Measurements from ENCODE around the gene KLHL29.
"Not testable (repeated sequence)": the region's sequence is repeated elsewhere in the genome, so short reads cannot be mapped to it uniquely, and the experiment has no call there.

KLHL29 gene

GRCh38 chr2:23723029-23723428 lies 338.1 kb downstream of the KLHL29 start:
- not testable (repeated sequence) for H3K4me1 ChIP-seq (ENCODE audit: control insufficient read depth in 2 of 2, insufficient read depth in 2 of 2, low read length in 2 of 2); H3K9ac ChIP-seq (ENCODE audit: low read depth in 1 of 2, low read length in 2 of 2); H3K9me3 ChIP-seq (ENCODE audit: control insufficient read depth in 2 of 2, low read length in 2 of 2); H3K27ac ChIP-seq (ENCODE audit: low read depth in 2 of 2, low read length in 2 of 2); H3K36me3 ChIP-seq (ENCODE audit: control insufficient read depth in 2 of 2, insufficient read depth in 2 of 2, low read length in 2 of 2); H3K27me3 ChIP-seq (ENCODE audit: control insufficient read depth in 2 of 2, insufficient read depth in 2 of 2, low read length in 2 of 2); H3K4me3 ChIP-seq (ENCODE audit: low read length in 2 of 2)

- Histone ChIP-seq H3K9ac (ENCODE audit: low read depth in 1 of 2, low read length in 2 of 2) (no peak overlapping the region), H3K27me3 (ENCODE audit: control insufficient read depth in 2 of 2, insufficient read depth in 2 of 2, low read length in 2 of 2) (no peaks in the 10 kb centered on the region), H3K9me3 (ENCODE audit: control insufficient read depth in 2 of 2, low read length in 2 of 2) (no peaks in the 10 kb centered on the region), H3K4me1 (ENCODE audit: control insufficient read depth in 2 of 2, insufficient read depth in 2 of 2, low read length in 2 of 2) (no peaks in the 10 kb centered on the region), H3K27ac (ENCODE audit: low read depth in 2 of 2, low read length in 2 of 2) (no peak overlapping the region), H3K36me3 (ENCODE audit: control insufficient read depth in 2 of 2, insufficient read depth in 2 of 2, low read length in 2 of 2) (peaks cover 0 to 3% of the 10 kb centered on the region in 2 donors), H3K4me3 (ENCODE audit: low read length in 2 of 2) (no peak overlapping the region)
Measured at GRCh38 chr2:23734416-23734815, 349.4 kb downstream of the KLHL29 start.

GRCh38 chr2:23736783-23737182 lies 351.8 kb downstream of the KLHL29 start:
- not testable (repeated sequence) for H3K27me3 ChIP-seq (ENCODE audit: control insufficient read depth in 2 of 2, insufficient read depth in 2 of 2, low read length in 2 of 2); H3K36me3 ChIP-seq (ENCODE audit: control insufficient read depth in 2 of 2, insufficient read depth in 2 of 2, low read length in 2 of 2); H3K4me1 ChIP-seq (ENCODE audit: control insufficient read depth in 2 of 2, insufficient read depth in 2 of 2, low read length in 2 of 2); H3K4me3 ChIP-seq (ENCODE audit: low read length in 2 of 2); H3K27ac ChIP-seq (ENCODE audit: low read depth in 2 of 2, low read length in 2 of 2); H3K9ac ChIP-seq (ENCODE audit: low read depth in 1 of 2, low read length in 2 of 2); H3K9me3 ChIP-seq (ENCODE audit: control insufficient read depth in 2 of 2, low read length in 2 of 2)

GRCh38 chr2:23745068-23745725 lies 360.2 kb downstream of the KLHL29 start:
- Histone ChIP-seq H3K4me3 (ENCODE audit: low read length in 2 of 2) (no peak overlapping the region), H3K27ac (ENCODE audit: low read depth in 2 of 2, low read length in 2 of 2) (no peak overlapping the region), H3K9ac (ENCODE audit: low read depth in 1 of 2, low read length in 2 of 2) (no peak overlapping the region), H3K36me3 (ENCODE audit: control insufficient read depth in 2 of 2, insufficient read depth in 2 of 2, low read length in 2 of 2) (peaks cover 0 to under 1% of the 10 kb centered on the region in 2 donors), H3K27me3 (ENCODE audit: control insufficient read depth in 2 of 2, insufficient read depth in 2 of 2, low read length in 2 of 2) (no peaks in the 10 kb centered on the region), H3K9me3 (ENCODE audit: control insufficient read depth in 2 of 2, low read length in 2 of 2) (no peaks in the 10 kb centered on the region), H3K4me1 (ENCODE audit: control insufficient read depth in 2 of 2, insufficient read depth in 2 of 2, low read length in 2 of 2) (no peaks in the 10 kb centered on the region)

GRCh38 chr2:23745726-23746105 lies 360.7 kb downstream of the KLHL29 start:
- Histone ChIP-seq H3K27ac (ENCODE audit: low read depth in 2 of 2, low read length in 2 of 2) (no peak overlapping the region), H3K4me3 (ENCODE audit: low read length in 2 of 2) (no peak overlapping the region), H3K36me3 (ENCODE audit: control insufficient read depth in 2 of 2, insufficient read depth in 2 of 2, low read length in 2 of 2) (peaks cover 3 to 5% of the 10 kb centered on the region in 2 donors), H3K9me3 (ENCODE audit: control insufficient read depth in 2 of 2, low read length in 2 of 2) (no peaks in the 10 kb centered on the region), H3K4me1 (ENCODE audit: control insufficient read depth in 2 of 2, insufficient read depth in 2 of 2, low read length in 2 of 2) (no peaks in the 10 kb centered on the region), H3K27me3 (ENCODE audit: control insufficient read depth in 2 of 2, insufficient read depth in 2 of 2, low read length in 2 of 2) (no peaks in the 10 kb centered on the region), H3K9ac (ENCODE audit: low read depth in 1 of 2, low read length in 2 of 2) (no peak overlapping the region)

GRCh38 chr2:23746141-23746863 lies 361.3 kb downstream of the KLHL29 start:
- no peak overlapping the region for H3K4me3 ChIP-seq (ENCODE audit: low read length in 2 of 2)
- no peaks in the 10 kb centered on the region for H3K27me3 ChIP-seq (ENCODE audit: control insufficient read depth in 2 of 2, insufficient read depth in 2 of 2, low read length in 2 of 2)
- no peaks in the 10 kb centered on the region for H3K4me1 ChIP-seq (ENCODE audit: control insufficient read depth in 2 of 2, insufficient read depth in 2 of 2, low read length in 2 of 2)
- no peak overlapping the region for H3K9ac ChIP-seq (ENCODE audit: low read depth in 1 of 2, low read length in 2 of 2)
- H3K9me3 ChIP-seq (ENCODE audit: control insufficient read depth in 2 of 2, low read length in 2 of 2), result no peaks in the 10 kb centered on the region
- H3K27ac ChIP-seq (ENCODE audit: low read depth in 2 of 2, low read length in 2 of 2), result no peak overlapping the region
- H3K36me3 ChIP-seq (ENCODE audit: control insufficient read depth in 2 of 2, insufficient read depth in 2 of 2, low read length in 2 of 2), result peaks cover 3 to 5% of the 10 kb centered on the region in 2 donors

GRCh38 chr2:23751747-23752265 lies 366.8 kb downstream of the KLHL29 start:
- H3K9me3 ChIP-seq (ENCODE audit: control insufficient read depth in 2 of 2, low read length in 2 of 2), result no peaks in the 10 kb centered on the region
- H3K4me3 ChIP-seq (ENCODE audit: low read length in 2 of 2), result no peak overlapping the region
- H3K27me3 ChIP-seq (ENCODE audit: control insufficient read depth in 2 of 2, insufficient read depth in 2 of 2, low read length in 2 of 2), result no peaks in the 10 kb centered on the region
- peaks cover 19 to 26% of the 10 kb centered on the region in 2 donors for H3K36me3 ChIP-seq (ENCODE audit: control insufficient read depth in 2 of 2, insufficient read depth in 2 of 2, low read length in 2 of 2)
- H3K4me1 ChIP-seq (ENCODE audit: control insufficient read depth in 2 of 2, insufficient read depth in 2 of 2, low read length in 2 of 2), result no peaks in the 10 kb centered on the region
- H3K9ac ChIP-seq (ENCODE audit: low read depth in 1 of 2, low read length in 2 of 2), result no peak overlapping the region
- no peak overlapping the region for H3K27ac ChIP-seq (ENCODE audit: low read depth in 2 of 2, low read length in 2 of 2)

GRCh38 chr2:23753291-23754010 lies 368.5 kb downstream of the KLHL29 start:
- Histone ChIP-seq H3K9me3 (ENCODE audit: control insufficient read depth in 2 of 2, low read length in 2 of 2) (no peaks in the 10 kb centered on the region), H3K9ac (ENCODE audit: low read depth in 1 of 2, low read length in 2 of 2) (no peak overlapping the region), H3K36me3 (ENCODE audit: control insufficient read depth in 2 of 2, insufficient read depth in 2 of 2, low read length in 2 of 2) (peaks cover 24 to 29% of the 10 kb centered on the region in 2 donors), H3K27me3 (ENCODE audit: control insufficient read depth in 2 of 2, insufficient read depth in 2 of 2, low read length in 2 of 2) (no peaks in the 10 kb centered on the region), H3K4me1 (ENCODE audit: control insufficient read depth in 2 of 2, insufficient read depth in 2 of 2, low read length in 2 of 2) (no peaks in the 10 kb centered on the region), H3K27ac (ENCODE audit: low read depth in 2 of 2, low read length in 2 of 2) (no peak overlapping the region), H3K4me3 (ENCODE audit: low read length in 2 of 2) (no peak overlapping the region)

- Histone ChIP-seq H3K27me3 (ENCODE audit: control insufficient read depth in 2 of 2, insufficient read depth in 2 of 2, low read length in 2 of 2) (no peaks in the 10 kb centered on the region), H3K27ac (ENCODE audit: low read depth in 2 of 2, low read length in 2 of 2) (no peak overlapping the region), H3K4me1 (ENCODE audit: control insufficient read depth in 2 of 2, insufficient read depth in 2 of 2, low read length in 2 of 2) (no peaks in the 10 kb centered on the region), H3K9ac (ENCODE audit: low read depth in 1 of 2, low read length in 2 of 2) (no peak overlapping the region), H3K9me3 (ENCODE audit: control insufficient read depth in 2 of 2, low read length in 2 of 2) (no peaks in the 10 kb centered on the region), H3K36me3 (ENCODE audit: control insufficient read depth in 2 of 2, insufficient read depth in 2 of 2, low read length in 2 of 2) (peaks cover 25 to 35% of the 10 kb centered on the region in 2 donors), H3K4me3 (ENCODE audit: low read length in 2 of 2) (no peak overlapping the region)
Measured at GRCh38 chr2:23754970-23755369, 370.0 kb downstream of the KLHL29 start.
